Skeletal muscle satellite cell (primary cell): Measurements from ENCODE around the gene HOXA5.
A peak's percentile ranks its signal among the peaks of the same experiment; 100 is the strongest.

Experiments
- H3K27me3 ChIP-seq: 2 replicates; pipeline ENCODE4 v1.7.0; 2013; ENCODE audit warnings: low read length; ENCODE audit not compliant: control insufficient read depth, insufficient read depth
- H3K36me3 ChIP-seq: 2 replicates; pipeline ENCODE4 v1.7.0; 2013; ENCODE audit warnings: mild to moderate bottlenecking, control low read depth, low read length; ENCODE audit not compliant: insufficient read depth
- H3K4me1 ChIP-seq: 2 replicates; pipeline ENCODE4 v1.7.0; 2013; ENCODE audit warnings: low read length; ENCODE audit not compliant: control insufficient read depth, insufficient read depth
- H3K4me2 ChIP-seq: 2 replicates; pipeline ENCODE4 v1.7.0; 2013; ENCODE audit warnings: mild to moderate bottlenecking, low read length
- H3K4me3 ChIP-seq: 2 replicates; pipeline ENCODE4 v1.7.0; 2013; ENCODE audit warnings: low read length
- H3K9ac ChIP-seq: 2 replicates; pipeline ENCODE4 v1.7.0; 2013; ENCODE audit warnings: mild to moderate bottlenecking, low read depth, low read length, moderate library complexity
- H3K9me3 ChIP-seq: replicated peaks from 2 replicates; pipeline ENCODE4 v1.7.0; 2013; ENCODE audit warnings: mild to moderate bottlenecking, control low read depth, low read length

HOXA5 gene

GRCh38 chr7:27186668-27187474, 43.4 kb upstream of the HOXA5 start:
- no peaks in the 10 kb centered on the region for H3K9me3 ChIP-seq
- H3K9ac ChIP-seq, result peak overlapping the region; percentile 89
- H3K27me3 ChIP-seq, result no peaks in the 10 kb centered on the region
- peaks cover 7% of the 10 kb centered on the region for H3K36me3 ChIP-seq
- peaks cover 72% of the 10 kb centered on the region for H3K4me1 ChIP-seq
- H3K4me2 ChIP-seq, result peak overlapping the region; percentile 98
- peak overlapping the region; percentile 83 for H3K4me3 ChIP-seq

GRCh38 chr7:27185854-27186667, 42.6 kb upstream of the HOXA5 start:
- peak overlapping the region; percentile 98 for H3K4me2 ChIP-seq
- H3K27me3 ChIP-seq, result no peaks in the 10 kb centered on the region
- H3K4me1 ChIP-seq, result peaks cover 72% of the 10 kb centered on the region
- H3K4me3 ChIP-seq, result peak overlapping the region; percentile 83
- H3K9me3 ChIP-seq, result no peaks in the 10 kb centered on the region
- H3K36me3 ChIP-seq, result peaks cover 9% of the 10 kb centered on the region
- H3K9ac ChIP-seq, result peak overlapping the region; percentile 89

GRCh38 chr7:27185013-27185853, 41.8 kb upstream of the HOXA5 start, which contains the start of gene HOXA11:
Gene HOXA11, minus strand, starts transcription at chr7:27185232. Its CDS starts 88 bp downstream, at chr7:27185144.
- no peaks in the 10 kb centered on the region for H3K9me3 ChIP-seq
- H3K4me1 ChIP-seq, result peaks cover 72% of the 10 kb centered on the region
- peaks cover 9% of the 10 kb centered on the region for H3K36me3 ChIP-seq
- H3K27me3 ChIP-seq, result no peaks in the 10 kb centered on the region
- H3K4me3 ChIP-seq, result peak within 1 kb of the TSS; percentile 83
- peak within 1 kb of the TSS; percentile 89 for H3K9ac ChIP-seq
- H3K4me2 ChIP-seq, result peak within 1 kb of the TSS; percentile 98

GRCh38 chr7:27184337-27185012, 41.0 kb upstream of the HOXA5 start:
- peaks cover 68% of the 10 kb centered on the region for H3K4me1 ChIP-seq
- H3K9ac ChIP-seq, result peak overlapping the region; percentile 89
- no peaks in the 10 kb centered on the region for H3K27me3 ChIP-seq
- H3K4me2 ChIP-seq, result peak overlapping the region; percentile 98
- H3K9me3 ChIP-seq, result no peaks in the 10 kb centered on the region
- peaks cover 9% of the 10 kb centered on the region for H3K36me3 ChIP-seq
- peak overlapping the region; percentile 83 for H3K4me3 ChIP-seq

GRCh38 chr7:27183682-27184336, 40.3 kb upstream of the HOXA5 start:
- Histone ChIP-seq H3K9ac (peak overlapping the region; percentile 89), H3K27me3 (no peaks in the 10 kb centered on the region), H3K9me3 (no peaks in the 10 kb centered on the region), H3K4me1 (peaks cover 62% of the 10 kb centered on the region), H3K4me3 (peak overlapping the region; percentile 83), H3K36me3 (peaks cover 9% of the 10 kb centered on the region), H3K4me2 (peak overlapping the region; percentile 98)

GRCh38 chr7:27182861-27183681, 39.6 kb upstream of the HOXA5 start:
- Histone ChIP-seq H3K4me2 (peak overlapping the region; percentile 98), H3K9ac (peak overlapping the region; percentile 89), H3K4me1 (peaks cover 54% of the 10 kb centered on the region), H3K36me3 (peaks cover 9% of the 10 kb centered on the region), H3K9me3 (no peaks in the 10 kb centered on the region), H3K27me3 (no peaks in the 10 kb centered on the region), H3K4me3 (peak overlapping the region; percentile 83)

- Histone ChIP-seq H3K9ac (peak overlapping the region; percentile 89), H3K4me2 (peak overlapping the region; percentile 98), H3K4me1 (peaks cover 54% of the 10 kb centered on the region), H3K9me3 (no peaks in the 10 kb centered on the region), H3K4me3 (peak overlapping the region; percentile 83), H3K27me3 (no peaks in the 10 kb centered on the region), H3K36me3 (peaks cover 9% of the 10 kb centered on the region)
Measured at GRCh38 chr7:27182285-27182841, 38.9 kb upstream of the HOXA5 start.

GRCh38 chr7:27181795-27182275, 38.4 kb upstream of the HOXA5 start:
- peaks cover 9% of the 10 kb centered on the region for H3K36me3 ChIP-seq
- peak overlapping the region; percentile 89 for H3K9ac ChIP-seq
- H3K4me3 ChIP-seq, result peak overlapping the region; percentile 83
- no peaks in the 10 kb centered on the region for H3K27me3 ChIP-seq
- peak overlapping the region; percentile 98 for H3K4me2 ChIP-seq
- H3K4me1 ChIP-seq, result peaks cover 54% of the 10 kb centered on the region
- no peaks in the 10 kb centered on the region for H3K9me3 ChIP-seq

- Histone ChIP-seq H3K9ac (peak overlapping the region; percentile 97), H3K4me3 (peak overlapping the region; percentile 88), H3K9me3 (no peaks in the 10 kb centered on the region), H3K4me1 (peaks cover 58% of the 10 kb centered on the region), H3K36me3 (peaks cover 14% of the 10 kb centered on the region), H3K4me2 (peak overlapping the region; percentile 98), H3K27me3 (no peaks in the 10 kb centered on the region)
Measured at GRCh38 chr7:27180431-27181420, 37.2 kb upstream of the HOXA5 start.
